ENCODE data around the gene JPH2. TPM values are rescaled to one million over a fixed set of nuclear protein-coding genes. Genes with fewer than 3 reads are reported as not detected.
"Not testable (repeated sequence)": the region's sequence is repeated elsewhere in the genome, so short reads cannot be mapped to it uniquely, and the experiment has no call there.

The JPH2 gene
- total RNA-seq, 1 donor = 50.5 TPM

- no peak for DNase-seq (ENCODE audit: low read depth)
- H3K4me3 ChIP-seq (ENCODE audit: low read depth, low read length) = no peak overlapping the region
- no peak for TF ChIP-seq CTCF (IDR thresholded peaks at IDR 0.05; ENCODE audit: insufficient read depth, low read depth, low read length)
These were observed 52.0 kb downstream of the JPH2 start for GRCh38 chr20:44135012-44135412.

GRCh38 chr20:44133424-44133823 lies 53.6 kb downstream of the JPH2 start:
- no peak overlapping the region for H3K4me3 ChIP-seq (ENCODE audit: low read depth, low read length)
- TF ChIP-seq CTCF (IDR thresholded peaks at IDR 0.05; ENCODE audit: insufficient read depth, low read depth, low read length) = no peak
- no peak for DNase-seq (ENCODE audit: low read depth)

- TF ChIP-seq CTCF (IDR thresholded peaks at IDR 0.05; ENCODE audit: insufficient read depth, low read depth, low read length) = no peak
- DNase-seq (ENCODE audit: low read depth) = no peak
These were observed 55.3 kb downstream of the JPH2 start for GRCh38 chr20:44131704-44132103.

GRCh38 chr20:44129911-44130718 lies 56.9 kb downstream of the JPH2 start:
- TF ChIP-seq CTCF (IDR thresholded peaks at IDR 0.05; ENCODE audit: insufficient read depth, low read depth, low read length) = no peak
- no peak overlapping the region for H3K4me3 ChIP-seq (ENCODE audit: low read depth, low read length)
- DNase-seq (ENCODE audit: low read depth) = no peak

More at GRCh38 chr20:44131704-44132103, 55.3 kb downstream of the JPH2 start:
- H3K4me3 ChIP-seq (ENCODE audit: low read depth, low read length) = no peak overlapping the region

GRCh38 chr20:44129300-44129699 lies 57.7 kb downstream of the JPH2 start:
- DNase-seq (ENCODE audit: low read depth); H3K4me3 ChIP-seq (ENCODE audit: low read depth, low read length): not testable (repeated sequence)

- TF ChIP-seq CTCF (IDR thresholded peaks at IDR 0.05; ENCODE audit: insufficient read depth, low read depth, low read length) = no peak
- no peak for DNase-seq (ENCODE audit: low read depth)
- H3K4me3 ChIP-seq (ENCODE audit: low read depth, low read length) = no peak overlapping the region
These were observed 60.5 kb downstream of the JPH2 start for GRCh38 chr20:44126445-44126844.

GRCh38 chr20:44125332-44126127 lies 61.5 kb downstream of the JPH2 start:
- TF ChIP-seq CTCF (IDR thresholded peaks at IDR 0.05; ENCODE audit: insufficient read depth, low read depth, low read length) = no peak
- DNase-seq (ENCODE audit: low read depth) = no peak
- no peak overlapping the region for H3K4me3 ChIP-seq (ENCODE audit: low read depth, low read length)

Measured in fibroblast of villous mesenchyme (primary cell).